LNCaP clone FGC (cell line): Measurements from ENCODE around the gene ME3.
A peak's percentile ranks its signal among the peaks of the same experiment; 100 is the strongest.

Experiments used
- DNase-seq: peaks from one replicate; pipeline ENCODE4 v3.0.0-alpha.2; 2011; ENCODE audit warnings: low read depth
- H3K4me3 ChIP-seq: 2 replicates; pipeline ENCODE4 v1.5.1; 2011; ENCODE audit warnings: mild to moderate bottlenecking, low read depth, low read length, control low read depth
- CTCF ChIP-seq: IDR thresholded peaks from 2 replicates; pipeline ENCODE4 v1.5.1; 2012; ENCODE audit warnings: mild to moderate bottlenecking; ENCODE audit not compliant: control insufficient read depth, insufficient read depth; ENCODE audit errors: extremely low read depth

Gene ME3

GRCh38 chr11:86459682-86460460 lies 212.5 kb downstream of the ME3 start:
- H3K4me3 ChIP-seq, result no peak overlapping the region
- no peak for TF ChIP-seq CTCF
- DNase-seq, result peak; percentile 3

- H3K4me3 ChIP-seq, result no peak overlapping the region
- no peak for DNase-seq
- TF ChIP-seq CTCF, result no peak
Measured at GRCh38 chr11:86459002-86459385, 213.4 kb downstream of the ME3 start.

GRCh38 chr11:86458294-86459001 lies 214.0 kb downstream of the ME3 start:
- no peak for TF ChIP-seq CTCF
- no peak for DNase-seq
- H3K4me3 ChIP-seq, result no peak overlapping the region

- TF ChIP-seq CTCF, result peak; percentile 90
- peak; percentile 30 for DNase-seq
- no peak overlapping the region for H3K4me3 ChIP-seq
Measured at GRCh38 chr11:86456075-86456939, 216.1 kb downstream of the ME3 start.

GRCh38 chr11:86453290-86454030 lies 219.0 kb downstream of the ME3 start:
- TF ChIP-seq CTCF, result no peak
- no peak for DNase-seq
- no peak overlapping the region for H3K4me3 ChIP-seq

GRCh38 chr11:86449993-86450629 lies 222.3 kb downstream of the ME3 start:
- H3K4me3 ChIP-seq, result no peak overlapping the region
- TF ChIP-seq CTCF, result no peak
- DNase-seq, result no peak
